GM12878 (cell line): ENCODE results near the gene PRR23C. TPM values are rescaled to one million over a fixed set of nuclear protein-coding genes. Genes with fewer than 3 reads are reported as not detected.

Experiments used
- ATAC-seq: fragments of 200-7000 bp; cut with Tn5 transposase; 3 replicates; pipeline ENCODE4 v1.9.1; 2020; ENCODE audit warnings: mild to moderate bottlenecking, moderate library complexity
- BruUV-seq: library from RNA; stranded (reverse); fragments of 400-500 nt; replicated peaks from 2 replicates; lab custom pipeline; 2021; lab: Mats Ljungman, UMichigan
- CTCF ChIA-PET: fragments of 300-600 bp; sonication (Branson Sonifier 250); formaldehyde crosslinking; extraction: SDS; loops from one replicate; lab custom pipeline; 2021; ENCODE audit warnings: inconsistent platforms; lab: Yijun Ruan, JAX
- POLR2A ChIA-PET: fragments of 350-600 bp; formaldehyde crosslinking; extraction: SDS; loops from one replicate; lab custom pipeline; 2021; ENCODE audit warnings: inconsistent platforms; lab: Charles Lee
- RAD21 ChIA-PET: fragments of 300-600 bp; sonication (Branson Sonifier 250); formaldehyde crosslinking; loops from one replicate; lab custom pipeline; 2023; ENCODE audit warnings: antibody characterized with exemption; ENCODE audit not compliant: unreplicated experiment; lab: Charles Lee
- SMC1A ChIA-PET: fragments of 300-600 bp; sonication (Branson Sonifier 250); formaldehyde crosslinking; loops from one replicate; lab custom pipeline; 2023; ENCODE audit not compliant: unreplicated experiment, uncharacterized antibody; lab: Charles Lee
- DNase-seq: peaks from one replicate; pipeline ENCODE4 v3.0.0-alpha.2; 2011; ENCODE audit warnings: low read depth, low spot score
- FAIRE-seq: peaks from 3 replicates; lab custom pipeline; 2011; peaks lifted over from hg19 to GRCh38; lab: Jason Lieb, UNC
- H2AFZ ChIP-seq: 2 replicates; pipeline ENCODE4 v1.6.0; 2011; ENCODE audit warnings: low read depth, low read length, control low read depth; ENCODE audit not compliant: control insufficient read depth
- H3K27ac ChIP-seq: 2 replicates; pipeline ENCODE4 v1.5.1; 2011; ENCODE audit warnings: control low read depth; ENCODE audit not compliant: control insufficient read depth, insufficient read depth
- H3K27me3 ChIP-seq, 2 experiments: replicated peaks in 1 of 2; 2 replicates each; pipeline versions ENCODE4 v1.6.0 to v1.6.1; 2011; ENCODE audit warnings: low read length in 1 of 2; ENCODE audit not compliant: control insufficient read depth in 2 of 2, insufficient read depth in 2 of 2
- H3K36me3 ChIP-seq, 2 experiments: 2 replicates each; pipeline ENCODE4 v1.5.1; 2011; ENCODE audit warnings: low read length in 1 of 2; ENCODE audit not compliant: control insufficient read depth in 2 of 2, insufficient read depth in 2 of 2
- H3K4me1 ChIP-seq: 2 replicates; pipeline ENCODE4 v1.6.1; 2011; ENCODE audit warnings: mild to moderate bottlenecking, low read length, moderate library complexity, mixed read lengths; ENCODE audit not compliant: control insufficient read depth, insufficient read depth
- H3K4me2 ChIP-seq: 2 replicates; pipeline ENCODE4 v1.6.0; 2011; ENCODE audit warnings: control low read depth; ENCODE audit not compliant: control insufficient read depth, insufficient read depth
- H3K4me3 ChIP-seq: fragments of 200-600 bp; sonication (generic); 2 replicates; pipeline ENCODE4 v1.5.1; 2016
- H3K79me2 ChIP-seq: 2 replicates; pipeline ENCODE4 v1.6.0; 2011; ENCODE audit warnings: low read length; ENCODE audit not compliant: control insufficient read depth, insufficient read depth
- H3K9ac ChIP-seq: 2 replicates; pipeline ENCODE4 v1.8.0; 2011; ENCODE audit warnings: low read length, control low read depth, mixed read lengths; ENCODE audit not compliant: control insufficient read depth, insufficient read depth
- H3K9me3 ChIP-seq: replicated peaks from 3 replicates; pipeline ENCODE4 v1.5.1; 2011; ENCODE audit warnings: mild to moderate bottlenecking, low read length; ENCODE audit not compliant: control insufficient read depth, insufficient read depth
- H4K20me1 ChIP-seq: 2 replicates; pipeline ENCODE4 v1.6.0; 2011; ENCODE audit not compliant: control insufficient read depth, insufficient read depth
- RBBP5 ChIP-seq: fragments of 200-600 bp; sonication (generic); conservative IDR thresholded peaks from 2 replicates; pipeline ENCODE4 v1.6.1; 2016
- RUNX3 ChIP-seq: IDR thresholded peaks from 2 replicates; pipeline ENCODE4 v1.6.1; 2012; ENCODE audit warnings: low read length, inconsistent platforms
- ZBED1 ChIP-seq: IDR thresholded peaks from 2 replicates; pipeline ENCODE4 v1.6.1; 2016; ENCODE audit warnings: borderline replicate concordance
- WGBS: methylation state at CpG from one replicate; pipeline ENCODE4 v1.1.6; 2016; ENCODE audit warnings: low lambda C conversion rate; ENCODE audit not compliant: insufficient replicate concordance, insufficient coverage; ENCODE audit errors: missing lambda C conversion rate; 5-methylcytosine and 5-hydroxymethylcytosine counted together
- in situ Hi-C: fragments of 300-500 bp; cut with MboI; formaldehyde crosslinking; loops from 9 replicates; pipeline ENCODE4 v1.14.3; 2018; ENCODE audit warnings: mixed read lengths
- intact Hi-C: fragments of 100-400 bp; cut with micrococcal nuclease; formaldehyde crosslinking; loops from one replicate; pipeline ENCODE4 v1.14.2; 2022; ENCODE audit not compliant: unreplicated experiment
- polyA plus RNA-seq, 11 experiments: library from polyadenylated mRNA; depleted of rRNA in 4 of 11; unstranded in 6 of 11; stranded (reverse) in 5 of 11; fragments of >200 nt; fragmentation: Nextera tagmentation in 4 of 11; fragmentation: Illumina TruSeq in 1 of 11; extraction: Ambion mirVana in 4 of 11; extraction: Trizol in 1 of 11; gene quantifications; 1 replicate in 1 of 11; 2 replicates in 10 of 11; pipeline versions ENCODE4 v1.2.1 to v1.2.3, GENCODE V29; 2011 to 2016; ENCODE audit warnings: inconsistent platforms in 2 of 11, missing spikeins in 2 of 11, low read depth in 1 of 11
- total RNA-seq, 4 experiments: library from RNA; depleted of rRNA in 3 of 4; stranded (reverse); fragments of >200 nt in 3 of 4; fragmentation: Illumina TruSeq in 1 of 4; extraction: Trizol in 1 of 4; gene quantifications; 2 replicates each; pipeline versions ENCODE4 v1.2.1 to v1.2.3, GENCODE V29; 2013 to 2021
- TF ChIP-seq, protein P1 (sequence below): fragments of 150-350 bp; IDR thresholded peaks from 2 replicates; pipeline ENCODE4 v1.6.1; 2016; ENCODE audit warnings: low read depth, low read length
- TF ChIP-seq, protein P2 (sequence below): fragments of 450-650 bp; IDR thresholded peaks from 2 replicates; pipeline ENCODE4 v1.6.1; 2017; ENCODE audit warnings: low read depth, mild to moderate bottlenecking, moderate library complexity

Gene PRR23C
- total and polyA plus RNA-seq, 10 of the 15 experiments (the other 5 are each of a cell fraction or from before 2014, with no cell fraction given), result not detected

DNA sequence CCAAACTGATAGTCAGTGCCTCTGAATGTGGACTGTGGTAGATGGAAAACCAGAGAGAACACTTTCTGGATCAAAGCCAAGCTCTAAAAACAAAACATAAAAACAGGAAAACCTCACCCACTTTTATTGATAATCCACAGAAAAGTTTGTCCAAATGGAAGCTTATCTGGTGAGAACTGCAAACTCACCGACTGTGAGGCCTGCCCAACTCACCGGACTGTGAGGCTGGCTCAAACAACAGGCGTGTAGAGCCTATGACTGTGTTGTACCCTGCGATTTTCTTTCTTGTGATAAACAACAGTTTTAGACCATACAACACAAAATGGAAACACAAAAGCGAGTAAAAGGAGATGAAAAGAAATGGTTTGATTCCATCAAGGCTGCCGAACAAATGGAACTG, 7.2 kb downstream of the PRR23C start:
- no peak overlapping the region for H2AFZ ChIP-seq
- FAIRE-seq (no peak), DNase-seq (no peak), ATAC-seq (no peak)
- no peaks in the 10 kb centered on the region for H3K9me3 ChIP-seq
- RAD21 ChIA-PET, result no interaction called here
- CTCF ChIA-PET, result no interaction called here
- H4K20me1 ChIP-seq, result no peaks in the 10 kb centered on the region
- H3K36me3 ChIP-seq, result no peaks in the 10 kb centered on the region
- H3K4me3 ChIP-seq, result no peak overlapping the region
- TF ChIP-seq RBBP5 (no peak), RUNX3 (no peak), ZBED1 (no peak)
- TF ChIP-seq, protein P1, sequence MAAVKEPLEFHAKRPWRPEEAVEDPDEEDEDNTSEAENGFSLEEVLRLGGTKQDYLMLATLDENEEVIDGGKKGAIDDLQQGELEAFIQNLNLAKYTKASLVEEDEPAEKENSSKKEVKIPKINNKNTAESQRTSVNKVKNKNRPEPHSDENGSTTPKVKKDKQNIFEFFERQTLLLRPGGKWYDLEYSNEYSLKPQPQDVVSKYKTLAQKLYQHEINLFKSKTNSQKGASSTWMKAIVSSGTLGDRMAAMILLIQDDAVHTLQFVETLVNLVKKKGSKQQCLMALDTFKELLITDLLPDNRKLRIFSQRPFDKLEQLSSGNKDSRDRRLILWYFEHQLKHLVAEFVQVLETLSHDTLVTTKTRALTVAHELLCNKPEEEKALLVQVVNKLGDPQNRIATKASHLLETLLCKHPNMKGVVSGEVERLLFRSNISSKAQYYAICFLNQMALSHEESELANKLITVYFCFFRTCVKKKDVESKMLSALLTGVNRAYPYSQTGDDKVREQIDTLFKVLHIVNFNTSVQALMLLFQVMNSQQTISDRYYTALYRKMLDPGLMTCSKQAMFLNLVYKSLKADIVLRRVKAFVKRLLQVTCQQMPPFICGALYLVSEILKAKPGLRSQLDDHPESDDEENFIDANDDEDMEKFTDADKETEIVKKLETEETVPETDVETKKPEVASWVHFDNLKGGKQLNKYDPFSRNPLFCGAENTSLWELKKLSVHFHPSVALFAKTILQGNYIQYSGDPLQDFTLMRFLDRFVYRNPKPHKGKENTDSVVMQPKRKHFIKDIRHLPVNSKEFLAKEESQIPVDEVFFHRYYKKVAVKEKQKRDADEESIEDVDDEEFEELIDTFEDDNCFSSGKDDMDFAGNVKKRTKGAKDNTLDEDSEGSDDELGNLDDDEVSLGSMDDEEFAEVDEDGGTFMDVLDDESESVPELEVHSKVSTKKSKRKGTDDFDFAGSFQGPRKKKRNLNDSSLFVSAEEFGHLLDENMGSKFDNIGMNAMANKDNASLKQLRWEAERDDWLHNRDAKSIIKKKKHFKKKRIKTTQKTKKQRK, result no peak
- TF ChIP-seq, protein P2, sequence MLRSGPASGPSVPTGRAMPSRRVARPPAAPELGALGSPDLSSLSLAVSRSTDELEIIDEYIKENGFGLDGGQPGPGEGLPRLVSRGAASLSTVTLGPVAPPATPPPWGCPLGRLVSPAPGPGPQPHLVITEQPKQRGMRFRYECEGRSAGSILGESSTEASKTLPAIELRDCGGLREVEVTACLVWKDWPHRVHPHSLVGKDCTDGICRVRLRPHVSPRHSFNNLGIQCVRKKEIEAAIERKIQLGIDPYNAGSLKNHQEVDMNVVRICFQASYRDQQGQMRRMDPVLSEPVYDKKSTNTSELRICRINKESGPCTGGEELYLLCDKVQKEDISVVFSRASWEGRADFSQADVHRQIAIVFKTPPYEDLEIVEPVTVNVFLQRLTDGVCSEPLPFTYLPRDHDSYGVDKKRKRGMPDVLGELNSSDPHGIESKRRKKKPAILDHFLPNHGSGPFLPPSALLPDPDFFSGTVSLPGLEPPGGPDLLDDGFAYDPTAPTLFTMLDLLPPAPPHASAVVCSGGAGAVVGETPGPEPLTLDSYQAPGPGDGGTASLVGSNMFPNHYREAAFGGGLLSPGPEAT, result no peak
- H3K27me3 ChIP-seq, result no peaks in the 10 kb centered on the region
- no peaks in the 10 kb centered on the region for H3K79me2 ChIP-seq
- no TSS peak for BruUV-seq
- in situ Hi-C loops (no loop called here), intact Hi-C loops (no loop called here)
- H3K9ac ChIP-seq, result no peak overlapping the region
- H3K4me2 ChIP-seq, result no peak overlapping the region
- H3K27ac ChIP-seq, result no peak overlapping the region
- POLR2A ChIA-PET, result no interaction called here
- no peaks in the 10 kb centered on the region for H3K4me1 ChIP-seq
- SMC1A ChIA-PET, result no interaction called here
- 28% methylated on average over 6 of the region's 6 CpGs for WGBS
